PC-3 (cell line): Measurements from ENCODE around the gene VPS18. TPM values are rescaled to one million over a fixed set of nuclear protein-coding genes. Genes with fewer than 3 reads are reported as not detected.

Experiments used
- ATAC-seq: fragments of 200-7000 bp; cut with Tn5 transposase; 2 replicates; pipeline ENCODE4 v1.9.1; 2020; ENCODE audit warnings: mild to moderate bottlenecking, moderate library complexity
- BruUV-seq: library from RNA; stranded (reverse); fragments of 400-500 nt; replicated peaks from 2 replicates; lab custom pipeline; 2021; lab: Mats Ljungman, UMichigan
- CTCF ChIA-PET: fragments of 300-600 bp; sonication (Branson Sonifier 250); formaldehyde crosslinking; loops from one replicate; lab custom pipeline; 2022; ENCODE audit warnings: antibody characterized with exemption; lab: Charles Lee
- POLR2A ChIA-PET: fragments of 300-600 bp; sonication (Branson Sonifier 250); formaldehyde crosslinking; loops from one replicate; lab custom pipeline; 2022; ENCODE audit warnings: antibody characterized with exemption; ENCODE audit not compliant: unreplicated experiment; lab: Charles Lee
- DNase-seq: peaks from one replicate; pipeline ENCODE4 v3.0.0-alpha.2; 2015
- H2AFZ ChIP-seq: fragments of 300-600 bp; sonication (generic); 2 replicates; pipeline ENCODE4 v1.6.0; 2016; ENCODE audit warnings: antibody characterized with exemption, low read length
- H3F3A ChIP-seq: fragments of 300-600 bp; sonication (generic); one replicate; pipeline ENCODE4 v1.6.0; 2017; ENCODE audit warnings: antibody characterized with exemption, low read length, control low read depth, mild to moderate bottlenecking; ENCODE audit not compliant: unreplicated experiment
- H3K27ac ChIP-seq: fragments of 300-600 bp; sonication (generic); 2 replicates; pipeline ENCODE4 v1.5.1; 2016; ENCODE audit warnings: mild to moderate bottlenecking, low read length
- H3K27me3 ChIP-seq: fragments of 300-600 bp; sonication (generic); 2 replicates; pipeline ENCODE4 v1.6.1; 2016; ENCODE audit warnings: low read length, mixed read lengths
- H3K36me3 ChIP-seq: fragments of 300-600 bp; sonication (generic); 2 replicates; pipeline ENCODE4 v1.6.1; 2016; ENCODE audit warnings: low read depth, mixed run types, low read length, mixed read lengths
- H3K4me1 ChIP-seq: fragments of 300-600 bp; sonication (generic); 2 replicates; pipeline ENCODE4 v1.5.1; 2016; ENCODE audit warnings: low read length; ENCODE audit not compliant: insufficient read depth
- H3K4me2 ChIP-seq: fragments of 300-600 bp; sonication (generic); 2 replicates; pipeline ENCODE4 v1.6.0; 2016; ENCODE audit warnings: low read length
- H3K4me3 ChIP-seq: fragments of 300-600 bp; sonication (generic); 2 replicates; pipeline ENCODE4 v1.5.1; 2016; ENCODE audit warnings: mild to moderate bottlenecking, low read length, mixed read lengths
- H3K79me2 ChIP-seq: fragments of 300-600 bp; sonication (generic); 2 replicates; pipeline ENCODE4 v1.6.1; 2017; ENCODE audit warnings: low read length, mixed read lengths
- H3K9ac ChIP-seq: fragments of 300-600 bp; sonication (generic); 2 replicates; pipeline ENCODE4 v1.6.0; 2016; ENCODE audit warnings: mild to moderate bottlenecking, low read length
- H3K9me2 ChIP-seq: fragments of 300-600 bp; sonication (generic); replicated peaks from 2 replicates; pipeline ENCODE4 v1.6.1; 2016; ENCODE audit warnings: mixed run types, low read length, mixed read lengths
- H3K9me3 ChIP-seq: fragments of 300-600 bp; sonication (generic); 2 replicates; pipeline ENCODE4 v1.6.1; 2016; ENCODE audit warnings: low read length, mixed read lengths
- H4K20me1 ChIP-seq: fragments of 300-600 bp; sonication (generic); 2 replicates; pipeline ENCODE4 v1.6.1; 2016; ENCODE audit warnings: low read length, mixed read lengths
- CTCF ChIP-seq: fragments of 300-600 bp; sonication (generic); conservative IDR thresholded peaks from 2 replicates; pipeline ENCODE4 v1.5.1; 2017; ENCODE audit warnings: antibody characterized with exemption, low read depth, mild to moderate bottlenecking, low read length
- EZH2 ChIP-seq: fragments of 300-600 bp; sonication (generic); IDR thresholded peaks from one replicate; pipeline ENCODE4 v1.6.1; 2017; ENCODE audit warnings: antibody characterized with exemption, mild to moderate bottlenecking, low read length; ENCODE audit not compliant: unreplicated experiment
- EZH2phosphoT487 ChIP-seq: fragments of 300-600 bp; sonication (generic); IDR thresholded peaks from 2 replicates; pipeline ENCODE4 v1.6.1; 2018; ENCODE audit warnings: mild to moderate bottlenecking, antibody characterized with exemption, low read length, borderline replicate concordance
- intact Hi-C: fragments of 100-400 bp; cut with micrococcal nuclease; formaldehyde crosslinking; loops from 2 replicates; pipeline ENCODE4 v1.9.0; 2023
- total RNA-seq: library from RNA; depleted of rRNA; stranded (reverse); fragments of >200 nt; gene quantifications from 2 replicates; pipeline ENCODE4 v1.2.3, GENCODE V29; 2014

The VPS18 gene
- total RNA-seq, 1 experiment from 2014 or later = 37.6 TPM

- Histone ChIP-seq H3K4me3 (no peak overlapping the region), H3K9ac (no peak overlapping the region), H3K36me3 (peaks cover 33% of the 10 kb centered on the region), H2AFZ (no peak overlapping the region), H3K9me2 (no peaks in the 10 kb centered on the region), H3K27ac (no peak overlapping the region), H3K79me2 (peaks cover 11% of the 10 kb centered on the region), H3K4me2 (no peak overlapping the region), H4K20me1 (no peaks in the 10 kb centered on the region), H3F3A (peaks cover 14% of the 10 kb centered on the region), H3K9me3 (no peaks in the 10 kb centered on the region), H3K27me3 (no peaks in the 10 kb centered on the region), H3K4me1 (peaks cover 23% of the 10 kb centered on the region)
- ChIA-PET CTCF (no interaction called here), POLR2A (interaction anchor here (0.6 kb wide), 1 partner anchor 57 kb away, joined by 3 read pairs; no protein-coding TSS in a partner anchor)
- intact Hi-C loops = loop anchor here (5.0 kb wide), 1 partner anchor 162 kb away; no protein-coding TSS in a partner anchor
- ATAC-seq (no peak), DNase-seq (no peak)
- BruUV-seq = no TSS peak
- TF ChIP-seq EZH2phosphoT487 = no peak
- no peak for TF ChIP-seq EZH2
- no peak for TF ChIP-seq CTCF
Measured at GRCh38 chr15:40855706-40856234, 38.5 kb upstream of the VPS18 start.

- peak overlapping the region; percentile 64 for H3K4me2 ChIP-seq
- H3K27ac ChIP-seq = peak overlapping the region; percentile 94
- no peak overlapping the region for H2AFZ ChIP-seq
- H3K4me1 ChIP-seq = peaks cover 30% of the 10 kb centered on the region
- TF ChIP-seq EZH2phosphoT487 (no peak), CTCF (no peak), EZH2 (no peak)
- ChIA-PET CTCF (interaction anchor here (0.8 to 3.8 kb wide), 9 partner anchors 10 to 74 kb away, joined by 3 to 80 read pairs (median 7); partner anchors contain the start of genes RHOV, SPINT1 and VPS18), POLR2A (no interaction called here)
- no peaks in the 10 kb centered on the region for H4K20me1 ChIP-seq
- H3K27me3 ChIP-seq = no peaks in the 10 kb centered on the region
- ATAC-seq (no peak), DNase-seq (no peak)
- H3K79me2 ChIP-seq = peaks cover 3% of the 10 kb centered on the region; the same call in 1 of the 2 replicates
- BruUV-seq = no TSS peak
- peaks cover 14% of the 10 kb centered on the region for H3F3A ChIP-seq
- peak overlapping the region; percentile 64 for H3K9ac ChIP-seq
- H3K9me3 ChIP-seq = no peaks in the 10 kb centered on the region
- H3K4me3 ChIP-seq = peak overlapping the region; percentile 7
- peaks cover 29% of the 10 kb centered on the region for H3K36me3 ChIP-seq
- intact Hi-C loops = loop anchor here (1.0 to 5.0 kb wide), 4 partner anchors 38 to 161 kb away; partner anchors contain the start of gene VPS18
- no peaks in the 10 kb centered on the region for H3K9me2 ChIP-seq
Measured at GRCh38 chr15:40856746-40857145, 37.5 kb upstream of the VPS18 start.
